Activated CD4-positive, alpha-beta T cell treated with anti-CD3 and anti-CD28 coated beads, Interleukin-2, Interleukin-6, amounts not matched to agents 100 ng/mL and 50 ng/mL, durations not matched to agents 16 hours and 8 hours (primary cell): ENCODE results near the gene MALSU1.

Experiments used
- DNase-seq: peaks from one replicate; pipeline ENCODE4 v3.0.0-alpha.2; 2020

The MALSU1 gene

GRCh38 chr7:23336799-23337283, 37.7 kb downstream of the MALSU1 start:
- DNase-seq = no peak

- no peak for DNase-seq
These were observed 38.2 kb downstream of the MALSU1 start for GRCh38 chr7:23337374-23337773.

- no peak for DNase-seq
These were observed 39.3 kb downstream of the MALSU1 start for GRCh38 chr7:23338439-23338838.

GRCh38 chr7:23338863-23339262, 39.7 kb downstream of the MALSU1 start:
- DNase-seq = no peak

GRCh38 chr7:23341846-23342598, 42.9 kb downstream of the MALSU1 start:
- no peak for DNase-seq

GRCh38 chr7:23343102-23343501, 44.0 kb downstream of the MALSU1 start:
- DNase-seq = no peak

- no peak for DNase-seq
These were observed 44.8 kb downstream of the MALSU1 start for GRCh38 chr7:23343806-23344475.

GRCh38 chr7:23345601-23346000, 46.5 kb downstream of the MALSU1 start:
- no peak for DNase-seq

- DNase-seq = peak; percentile 30
These were observed 47.2 kb downstream of the MALSU1 start for GRCh38 chr7:23346316-23346715.

- no peak for DNase-seq
These were observed 48.0 kb downstream of the MALSU1 start for GRCh38 chr7:23347033-23347681.

GRCh38 chr7:23347682-23348180, 48.6 kb downstream of the MALSU1 start:
- no peak for DNase-seq

- no peak for DNase-seq
These were observed 50.5 kb downstream of the MALSU1 start for GRCh38 chr7:23349484-23350157.

- no peak for DNase-seq
These were observed 51.3 kb downstream of the MALSU1 start for GRCh38 chr7:23350466-23350865.

GRCh38 chr7:23353172-23353571, 54.0 kb downstream of the MALSU1 start:
- DNase-seq = no peak

- DNase-seq = no peak
These were observed 57.0 kb downstream of the MALSU1 start for GRCh38 chr7:23356168-23356567.

- DNase-seq = peak; percentile 84
These were observed 57.6 kb downstream of the MALSU1 start for GRCh38 chr7:23356726-23357125.

GRCh38 chr7:23357190-23358093, 58.3 kb downstream of the MALSU1 start:
- DNase-seq = peak; percentile 51

GRCh38 chr7:23358152-23358674, 59.1 kb downstream of the MALSU1 start:
- no peak for DNase-seq
